Measurements from ENCODE around the gene GBX2. TPM values are rescaled to one million over a fixed set of nuclear protein-coding genes. Genes with fewer than 3 reads are reported as not detected.

The GBX2 gene
- total RNA-seq, 1 experiment from 2014 or later, result 25.6 TPM

- no peak for ATAC-seq
- POLR2A ChIA-PET, result interaction anchor here (1.3 kb wide), 1 partner anchor 8 kb away, joined by 4 read pairs; the partner anchor contains the start of gene GBX2
- H3K4me1 Mint-ChIP-seq, result peaks cover 49% of the 10 kb centered on the region
- no peak overlapping the region for H3K4me3 Mint-ChIP-seq
- H3K27ac Mint-ChIP-seq, result no peak overlapping the region
- DNase-seq (ENCODE audit: low spot score), result peak; percentile 56
- peaks cover 95% of the 10 kb centered on the region for H3K27me3 Mint-ChIP-seq (ENCODE audit: low read depth)
- H3K9me3 Mint-ChIP-seq, result no peaks in the 10 kb centered on the region
- peaks cover 2% of the 10 kb centered on the region; the same call in 1 of the 2 replicates for H3K36me3 Mint-ChIP-seq
- TF ChIP-seq, protein P1, sequence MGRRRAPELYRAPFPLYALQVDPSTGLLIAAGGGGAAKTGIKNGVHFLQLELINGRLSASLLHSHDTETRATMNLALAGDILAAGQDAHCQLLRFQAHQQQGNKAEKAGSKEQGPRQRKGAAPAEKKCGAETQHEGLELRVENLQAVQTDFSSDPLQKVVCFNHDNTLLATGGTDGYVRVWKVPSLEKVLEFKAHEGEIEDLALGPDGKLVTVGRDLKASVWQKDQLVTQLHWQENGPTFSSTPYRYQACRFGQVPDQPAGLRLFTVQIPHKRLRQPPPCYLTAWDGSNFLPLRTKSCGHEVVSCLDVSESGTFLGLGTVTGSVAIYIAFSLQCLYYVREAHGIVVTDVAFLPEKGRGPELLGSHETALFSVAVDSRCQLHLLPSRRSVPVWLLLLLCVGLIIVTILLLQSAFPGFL (CRISPR knock-in tag; IDR thresholded peaks at IDR 0.05; ENCODE audit: borderline replicate concordance), result no peak
- TF ChIP-seq CBFB (CRISPR knock-in tag; IDR thresholded peaks at IDR 0.05; ENCODE audit: low read depth) (no peak), FOXP1 (CRISPR knock-in tag; IDR thresholded peaks at IDR 0.05; ENCODE audit: borderline replicate concordance) (peak; percentile 22; the same call in 1 of the 2 replicates), HMGXB4 (CRISPR knock-in tag; IDR thresholded peaks at IDR 0.05) (0 out of 2 replicates have a peak, but pooled peaks have one; percentile 12), HMGA2 (CRISPR knock-in tag; IDR thresholded peaks at IDR 0.05) (peak; percentile 3; the same call in 1 of the 2 replicates), NR1H2 (CRISPR knock-in tag; IDR thresholded peaks at IDR 0.05) (no peak), NFATC4 (CRISPR knock-in tag; IDR thresholded peaks at IDR 0.05) (no peak), ESRRA (CRISPR knock-in tag; IDR thresholded peaks at IDR 0.05; ENCODE audit: borderline replicate concordance) (no peak)
- CTCF ChIA-PET, result interaction anchor here (0.7 to 3.6 kb wide), 8 partner anchors 9 to 576 kb away, joined by 3 to 30 read pairs (median 5); partner anchors contain the start of gene GBX2
These were observed 7.7 kb downstream of the GBX2 start for GRCh38 chr2:236160366-236161081.

- no peak overlapping the region for H3K27ac Mint-ChIP-seq
- no peak for DNase-seq (ENCODE audit: low spot score)
- POLR2A ChIA-PET, result interaction anchor here (1.3 kb wide), 1 partner anchor 9 kb away, joined by 4 read pairs; the partner anchor contains the start of gene GBX2
- no peak overlapping the region; the same call in 1 of the 2 replicates for H3K4me3 Mint-ChIP-seq
- ATAC-seq, result no peak
- CTCF ChIA-PET, result interaction anchor here (0.7 to 3.6 kb wide), 8 partner anchors 9 to 575 kb away, joined by 3 to 30 read pairs (median 6); partner anchors contain the start of gene GBX2
- no peaks in the 10 kb centered on the region for H3K36me3 Mint-ChIP-seq
- H3K27me3 Mint-ChIP-seq (ENCODE audit: low read depth), result peaks cover 95% of the 10 kb centered on the region
- H3K4me1 Mint-ChIP-seq, result peaks cover 42% of the 10 kb centered on the region
- no peaks in the 10 kb centered on the region for H3K9me3 Mint-ChIP-seq
- 0 out of 2 replicates have a peak, but pooled peaks have one; percentile 15 for TF ChIP-seq ETV6 (CRISPR knock-in tag; IDR thresholded peaks at IDR 0.05)
- TF ChIP-seq AR (CRISPR knock-in tag; IDR thresholded peaks at IDR 0.05), result no peak
- no peak for TF ChIP-seq ZNF317 (CRISPR knock-in tag; IDR thresholded peaks at IDR 0.05; ENCODE audit: borderline replicate concordance, low read depth)
- TF ChIP-seq EMX1 (CRISPR knock-in tag; IDR thresholded peaks at IDR 0.05), result no peak
- 0 out of 2 replicates have a peak, but pooled peaks have one; percentile 31 for TF ChIP-seq ZNF263 (CRISPR knock-in tag; IDR thresholded peaks at IDR 0.05; ENCODE audit: low read depth)
- TF ChIP-seq E2F1 (CRISPR knock-in tag; IDR thresholded peaks at IDR 0.05), result no peak
- TF ChIP-seq MAX (CRISPR knock-in tag; IDR thresholded peaks at IDR 0.05), result peak; percentile 89
- TF ChIP-seq, protein P2, sequence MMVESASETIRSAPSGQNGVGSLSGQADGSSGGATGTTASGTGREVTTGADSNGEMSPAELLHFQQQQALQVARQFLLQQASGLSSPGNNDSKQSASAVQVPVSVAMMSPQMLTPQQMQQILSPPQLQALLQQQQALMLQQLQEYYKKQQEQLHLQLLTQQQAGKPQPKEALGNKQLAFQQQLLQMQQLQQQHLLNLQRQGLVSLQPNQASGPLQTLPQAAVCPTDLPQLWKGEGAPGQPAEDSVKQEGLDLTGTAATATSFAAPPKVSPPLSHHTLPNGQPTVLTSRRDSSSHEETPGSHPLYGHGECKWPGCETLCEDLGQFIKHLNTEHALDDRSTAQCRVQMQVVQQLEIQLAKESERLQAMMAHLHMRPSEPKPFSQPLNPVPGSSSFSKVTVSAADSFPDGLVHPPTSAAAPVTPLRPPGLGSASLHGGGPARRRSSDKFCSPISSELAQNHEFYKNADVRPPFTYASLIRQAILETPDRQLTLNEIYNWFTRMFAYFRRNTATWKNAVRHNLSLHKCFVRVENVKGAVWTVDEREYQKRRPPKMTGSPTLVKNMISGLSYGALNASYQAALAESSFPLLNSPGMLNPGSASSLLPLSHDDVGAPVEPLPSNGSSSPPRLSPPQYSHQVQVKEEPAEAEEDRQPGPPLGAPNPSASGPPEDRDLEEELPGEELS (CRISPR knock-in tag; IDR thresholded peaks at IDR 0.05), result peak; percentile 79; the same call in 1 of the 2 replicates
- no peak for TF ChIP-seq MYBL2 (CRISPR knock-in tag; IDR thresholded peaks at IDR 0.05)
- TF ChIP-seq, protein P3, sequence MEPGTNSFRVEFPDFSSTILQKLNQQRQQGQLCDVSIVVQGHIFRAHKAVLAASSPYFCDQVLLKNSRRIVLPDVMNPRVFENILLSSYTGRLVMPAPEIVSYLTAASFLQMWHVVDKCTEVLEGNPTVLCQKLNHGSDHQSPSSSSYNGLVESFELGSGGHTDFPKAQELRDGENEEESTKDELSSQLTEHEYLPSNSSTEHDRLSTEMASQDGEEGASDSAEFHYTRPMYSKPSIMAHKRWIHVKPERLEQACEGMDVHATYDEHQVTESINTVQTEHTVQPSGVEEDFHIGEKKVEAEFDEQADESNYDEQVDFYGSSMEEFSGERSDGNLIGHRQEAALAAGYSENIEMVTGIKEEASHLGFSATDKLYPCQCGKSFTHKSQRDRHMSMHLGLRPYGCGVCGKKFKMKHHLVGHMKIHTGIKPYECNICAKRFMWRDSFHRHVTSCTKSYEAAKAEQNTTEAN (CRISPR knock-in tag; IDR thresholded peaks at IDR 0.05), result no peak
- TF ChIP-seq ATF6 (CRISPR knock-in tag; IDR thresholded peaks at IDR 0.05), result no peak
- TF ChIP-seq ZNF423 (CRISPR knock-in tag; IDR thresholded peaks at IDR 0.05), result peak; percentile 5; the same call in 1 of the 2 replicates
These were observed 8.4 kb downstream of the GBX2 start for GRCh38 chr2:236159778-236160170.

Data from WTC11 (cell line).